Peyer's patch (tissue), 4 donors: ENCODE results near the gene SPRED1. TPM values are rescaled to one million over a fixed set of nuclear protein-coding genes. Genes with fewer than 3 reads are reported as not detected.

Experiments used
- DNase-seq, 3 donors: peaks; one replicate each; pipeline ENCODE4 v3.0.0-alpha.2; 2017 to 2019
- H3K27ac ChIP-seq, 4 donors: fragments of 200-600 bp; sonication (generic); one replicate each; pipeline ENCODE4 v1.5.1; 2016 to 2019
- H3K27me3 ChIP-seq, 2 donors: fragments of 200-600 bp; sonication (generic); one replicate each; pipeline ENCODE4 v1.5.1; 2019
- H3K36me3 ChIP-seq, 3 donors: fragments of 200-600 bp; sonication (generic); one replicate each; pipeline ENCODE4 v1.5.1; 2016 to 2019
- H3K4me1 ChIP-seq, 4 donors: fragments of 200-600 bp; sonication (generic); one replicate each; pipeline ENCODE4 v1.5.1; 2016 to 2019
- H3K4me3 ChIP-seq, 4 donors: fragments of 200-600 bp; sonication (generic); 1 replicate in 3 of 4; 2 replicates in 1 of 4; pipeline ENCODE4 v1.5.1; 2016 to 2019; ENCODE audit warnings: mild to moderate bottlenecking in 1 of 4
- H3K9me3 ChIP-seq, 4 donors: fragments of 200-600 bp; sonication (generic); one replicate each; pipeline ENCODE4 v1.5.1; 2016 to 2019; ENCODE audit warnings: mild to moderate bottlenecking in 1 of 4
- CTCF ChIP-seq, 6 experiments: fragments of 450-650 bp in 4 of 6; fragments of 200-600 bp in 2 of 6; sonication (generic) in 1 of 6; IDR thresholded peaks; one replicate each; pipeline ENCODE4 v1.5.1; 2017 to 2019; ENCODE audit warnings: antibody characterized with exemption in 6 of 6, mild to moderate bottlenecking in 3 of 6, moderate library complexity in 1 of 6
- POLR2A ChIP-seq, 2 donors: fragments of 450-650 bp; IDR thresholded peaks; one replicate each; pipeline ENCODE4 v1.5.1; 2017; ENCODE audit warnings: antibody characterized with exemption in 2 of 2, mild to moderate bottlenecking in 2 of 2, moderate library complexity in 2 of 2
- total RNA-seq, 4 donors: library from RNA; depleted of rRNA; stranded (reverse); fragments of >200 nt; gene quantifications; one replicate each; pipeline ENCODE4 v1.1.0, GENCODE V29; 2016

Gene SPRED1
- total RNA-seq, 4 donors from 2014 or later, result 8.9 to 40.4 (median 20.2) TPM

GRCh38 chr15:38307251-38307650 lies 54.6 kb downstream of the SPRED1 start:
- TF ChIP-seq POLR2A (IDR thresholded peaks at IDR 0.05) (no peak), CTCF (IDR thresholded peaks at IDR 0.05) (no peak)
- H3K4me3 ChIP-seq, result no peak overlapping the region
- no peak overlapping the region for H3K27ac ChIP-seq
- H3K9me3 ChIP-seq, result no peaks in the 10 kb centered on the region
- no peaks in the 10 kb centered on the region for H3K4me1 ChIP-seq
- no peaks in the 10 kb centered on the region for H3K27me3 ChIP-seq
- DNase-seq, result no peak
- H3K36me3 ChIP-seq, result no peaks in the 10 kb centered on the region

- DNase-seq, result no peak
- Histone ChIP-seq H3K27me3 (no peaks in the 10 kb centered on the region), H3K36me3 (no peaks in the 10 kb centered on the region), H3K4me1 (no peaks in the 10 kb centered on the region), H3K9me3 (no peaks in the 10 kb centered on the region), H3K4me3 (no peak overlapping the region), H3K27ac (no peak overlapping the region)
- TF ChIP-seq CTCF (IDR thresholded peaks at IDR 0.05) (no peak), POLR2A (IDR thresholded peaks at IDR 0.05) (no peak)
These were observed 55.4 kb downstream of the SPRED1 start for GRCh38 chr15:38307861-38308641.

GRCh38 chr15:38308797-38309196 lies 56.2 kb downstream of the SPRED1 start:
- no peak for TF ChIP-seq CTCF (IDR thresholded peaks at IDR 0.05)
- TF ChIP-seq POLR2A (IDR thresholded peaks at IDR 0.05), result no peak
- no peak for DNase-seq
- Histone ChIP-seq H3K9me3 (no peaks in the 10 kb centered on the region), H3K27ac (no peak overlapping the region), H3K36me3 (no peaks in the 10 kb centered on the region), H3K4me3 (no peak overlapping the region), H3K27me3 (no peaks in the 10 kb centered on the region), H3K4me1 (no peaks in the 10 kb centered on the region)

- no peak for DNase-seq
- TF ChIP-seq POLR2A (IDR thresholded peaks at IDR 0.05), result no peak
- no peak for TF ChIP-seq CTCF (IDR thresholded peaks at IDR 0.05)
- Histone ChIP-seq H3K36me3 (no peaks in the 10 kb centered on the region), H3K27ac (no peak overlapping the region), H3K4me1 (no peaks in the 10 kb centered on the region), H3K27me3 (no peaks in the 10 kb centered on the region), H3K4me3 (no peak overlapping the region), H3K9me3 (no peaks in the 10 kb centered on the region)
These were observed 59.6 kb downstream of the SPRED1 start for GRCh38 chr15:38312190-38312589.

GRCh38 chr15:38316311-38316710 lies 63.7 kb downstream of the SPRED1 start:
- Histone ChIP-seq H3K27ac (no peak overlapping the region), H3K36me3 (no peaks in the 10 kb centered on the region), H3K4me3 (no peak overlapping the region), H3K9me3 (no peaks in the 10 kb centered on the region), H3K4me1 (no peaks in the 10 kb centered on the region), H3K27me3 (no peaks in the 10 kb centered on the region)
- no peak for TF ChIP-seq POLR2A (IDR thresholded peaks at IDR 0.05)
- TF ChIP-seq CTCF (IDR thresholded peaks at IDR 0.05), result no peak
- DNase-seq, result no peak
